ENCODE measurements around the gene PPP2R3C.
"Not testable (repeated sequence)": the region's sequence is repeated elsewhere in the genome, so short reads cannot be mapped to it uniquely, and the experiment has no call there.

PPP2R3C gene

GRCh38 chr14:35123388-35123703 lies 1.6 kb upstream of the PPP2R3C start:
- no peak for DNase-seq

- DNase-seq: peak; percentile 55
Measured at GRCh38 chr14:35122696-35123387, 1.1 kb upstream of the PPP2R3C start.

GRCh38 chr14:35121026-35121886 lies 534 bp downstream of the PPP2R3C start:
- no peak for DNase-seq

GRCh38 chr14:35117112-35117511 lies 4.7 kb downstream of the PPP2R3C start:
- DNase-seq: no peak

GRCh38 chr14:35116242-35116641 lies 5.5 kb downstream of the PPP2R3C start:
- no peak for DNase-seq

GRCh38 chr14:35114036-35114435 lies 7.8 kb downstream of the PPP2R3C start:
- no peak for DNase-seq

GRCh38 chr14:35113308-35113950 lies 8.4 kb downstream of the PPP2R3C start:
- no peak for DNase-seq

GRCh38 chr14:35112641-35113040 lies 9.1 kb downstream of the PPP2R3C start:
- DNase-seq: no peak

GRCh38 chr14:35107866-35108265 lies 13.9 kb downstream of the PPP2R3C start:
- no peak for DNase-seq

GRCh38 chr14:35094645-35095044 lies 27.1 kb downstream of the PPP2R3C start:
- not testable (repeated sequence) for DNase-seq

- no peak for DNase-seq
Measured at GRCh38 chr14:35088514-35088913, 33.3 kb downstream of the PPP2R3C start.

GRCh38 chr14:35085441-35085840 lies 36.3 kb downstream of the PPP2R3C start:
- no peak for DNase-seq

- DNase-seq: no peak
Measured at GRCh38 chr14:35083530-35084150, 38.1 kb downstream of the PPP2R3C start.

- DNase-seq: no peak
Measured at GRCh38 chr14:35079742-35080141, 42.0 kb downstream of the PPP2R3C start.

GRCh38 chr14:35078082-35078481 lies 43.7 kb downstream of the PPP2R3C start:
- no peak for DNase-seq

- DNase-seq: no peak
Measured at GRCh38 chr14:35073486-35073885, 48.3 kb downstream of the PPP2R3C start.

- DNase-seq: no peak
Measured at GRCh38 chr14:35072226-35072625, 49.6 kb downstream of the PPP2R3C start.

GRCh38 chr14:35068238-35069012 lies 53.4 kb downstream of the PPP2R3C start:
- DNase-seq: no peak

- DNase-seq: not testable (repeated sequence)
Measured at GRCh38 chr14:35065731-35066130, 56.1 kb downstream of the PPP2R3C start.

- DNase-seq: not testable (repeated sequence)
Measured at GRCh38 chr14:35061113-35061791, 60.5 kb downstream of the PPP2R3C start.

GRCh38 chr14:35052637-35053036 lies 69.2 kb downstream of the PPP2R3C start:
- DNase-seq: no peak

- no peak for DNase-seq
Measured at GRCh38 chr14:35051796-35052195, 70.0 kb downstream of the PPP2R3C start.

Measured in NCI-H1105 treated with DMSO at 0.1 percent for 48 hours (cell line).